CD1c-positive myeloid dendritic cell (primary cell): ENCODE measurements around the gene SEMA5B.

Experiments
- DNase-seq: peaks from one replicate; pipeline ENCODE4 v3.0.0-alpha.2; 2016; ENCODE audit errors: extremely low spot score

SEMA5B gene

GRCh38 chr3:122975163-122975923 is 52.2 kb downstream of the SEMA5B start:
- DNase-seq = no peak

- no peak for DNase-seq
These were observed 52.8 kb downstream of the SEMA5B start for GRCh38 chr3:122974764-122975162.

GRCh38 chr3:122973893-122974615 is 53.5 kb downstream of the SEMA5B start:
- DNase-seq = no peak

GRCh38 chr3:122972141-122972540 is 55.4 kb downstream of the SEMA5B start:
- DNase-seq = no peak

GRCh38 chr3:122969585-122970469 is 57.7 kb downstream of the SEMA5B start:
- DNase-seq = no peak

GRCh38 chr3:122967765-122968164 is 59.8 kb downstream of the SEMA5B start:
- DNase-seq = no peak

GRCh38 chr3:122967356-122967755 is 60.2 kb downstream of the SEMA5B start:
- no peak for DNase-seq

- DNase-seq = no peak
These were observed 61.5 kb downstream of the SEMA5B start for GRCh38 chr3:122966045-122966444.

GRCh38 chr3:122964811-122965210 is 62.8 kb downstream of the SEMA5B start:
- no peak for DNase-seq

GRCh38 chr3:122962149-122962548 is 65.4 kb downstream of the SEMA5B start:
- DNase-seq = no peak

GRCh38 chr3:122961146-122961545 is 66.4 kb downstream of the SEMA5B start:
- no peak for DNase-seq

GRCh38 chr3:122960652-122961051 is 66.9 kb downstream of the SEMA5B start:
- no peak for DNase-seq

- DNase-seq = no peak
These were observed 68.2 kb downstream of the SEMA5B start for GRCh38 chr3:122959339-122959738.

GRCh38 chr3:122957707-122958689 is 69.6 kb downstream of the SEMA5B start:
- DNase-seq = no peak

GRCh38 chr3:122956693-122957455 is 70.7 kb downstream of the SEMA5B start:
- no peak for DNase-seq

GRCh38 chr3:122955916-122956692 is 71.5 kb downstream of the SEMA5B start:
- DNase-seq = no peak

- DNase-seq = peak; percentile 80
These were observed 75.0 kb downstream of the SEMA5B start for GRCh38 chr3:122952520-122952919.

GRCh38 chr3:122948408-122948807 is 79.2 kb downstream of the SEMA5B start:
- no peak for DNase-seq

GRCh38 chr3:122947738-122948137 is 79.8 kb downstream of the SEMA5B start:
- no peak for DNase-seq
